ENCODE results near the gene GALNT15. TPM values are rescaled to one million over a fixed set of nuclear protein-coding genes. Genes with fewer than 3 reads are reported as not detected.

The GALNT15 gene
- total RNA-seq, 2 experiments from 2014 or later, result not detected

- CTCF ChIA-PET, result no interaction called here
- intact Hi-C loops (cut with micrococcal nuclease), result no loop called here
- Mint-ChIP-seq H3K27me3 (no peaks in the 10 kb centered on the region), H3K4me3 (no peak overlapping the region), H3K9me3 (peaks cover 11% of the 10 kb centered on the region), H3K36me3 (ENCODE audit: low read depth) (peaks cover 2% of the 10 kb centered on the region), H3K27ac (no peak overlapping the region), H3K4me1 (ENCODE audit: low read depth) (no peaks in the 10 kb centered on the region)
- ATAC-seq (no peak), DNase-seq (no peak)
- TF ChIP-seq, protein P1, sequence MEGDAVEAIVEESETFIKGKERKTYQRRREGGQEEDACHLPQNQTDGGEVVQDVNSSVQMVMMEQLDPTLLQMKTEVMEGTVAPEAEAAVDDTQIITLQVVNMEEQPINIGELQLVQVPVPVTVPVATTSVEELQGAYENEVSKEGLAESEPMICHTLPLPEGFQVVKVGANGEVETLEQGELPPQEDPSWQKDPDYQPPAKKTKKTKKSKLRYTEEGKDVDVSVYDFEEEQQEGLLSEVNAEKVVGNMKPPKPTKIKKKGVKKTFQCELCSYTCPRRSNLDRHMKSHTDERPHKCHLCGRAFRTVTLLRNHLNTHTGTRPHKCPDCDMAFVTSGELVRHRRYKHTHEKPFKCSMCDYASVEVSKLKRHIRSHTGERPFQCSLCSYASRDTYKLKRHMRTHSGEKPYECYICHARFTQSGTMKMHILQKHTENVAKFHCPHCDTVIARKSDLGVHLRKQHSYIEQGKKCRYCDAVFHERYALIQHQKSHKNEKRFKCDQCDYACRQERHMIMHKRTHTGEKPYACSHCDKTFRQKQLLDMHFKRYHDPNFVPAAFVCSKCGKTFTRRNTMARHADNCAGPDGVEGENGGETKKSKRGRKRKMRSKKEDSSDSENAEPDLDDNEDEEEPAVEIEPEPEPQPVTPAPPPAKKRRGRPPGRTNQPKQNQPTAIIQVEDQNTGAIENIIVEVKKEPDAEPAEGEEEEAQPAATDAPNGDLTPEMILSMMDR (IDR thresholded peaks at IDR 0.05), result no peak
- POLR2A ChIA-PET, result no interaction called here
Observed at GRCh38 chr3:16140116-16140893, 34.2 kb upstream of the GALNT15 start.

DNA sequence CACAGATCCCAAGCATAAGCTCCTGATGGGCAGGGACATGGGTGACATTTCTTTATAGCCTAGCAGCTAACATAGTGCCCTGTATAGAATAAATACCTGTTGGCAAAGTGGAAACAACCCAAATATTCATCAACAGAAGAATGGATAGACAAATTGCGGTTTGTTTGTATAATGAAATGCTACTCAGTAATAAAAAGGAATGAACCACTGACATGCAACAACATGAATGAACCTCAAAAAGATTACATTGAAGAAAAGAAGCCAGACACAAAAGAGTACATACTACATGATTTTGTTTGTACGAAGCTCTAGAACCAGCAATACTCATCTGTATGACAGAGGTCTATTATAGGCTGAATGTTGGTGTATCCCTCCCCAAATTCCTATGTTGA is 33.6 kb upstream of the GALNT15 start:
- ChIA-PET CTCF (no interaction called here), POLR2A (no interaction called here)
- Mint-ChIP-seq H3K36me3 (ENCODE audit: low read depth) (peaks cover 2% of the 10 kb centered on the region), H3K27me3 (peaks cover 1% of the 10 kb centered on the region), H3K9me3 (peaks cover 11% of the 10 kb centered on the region), H3K4me1 (ENCODE audit: low read depth) (no peaks in the 10 kb centered on the region), H3K4me3 (no peak overlapping the region), H3K27ac (no peak overlapping the region)
- DNase-seq (no peak), ATAC-seq (no peak)
- intact Hi-C loops (cut with micrococcal nuclease), result no loop called here
- TF ChIP-seq, protein P1 (IDR thresholded peaks at IDR 0.05), result no peak

- Mint-ChIP-seq H3K9me3 (peaks cover 11% of the 10 kb centered on the region), H3K27ac (no peak overlapping the region), H3K4me1 (ENCODE audit: low read depth) (no peaks in the 10 kb centered on the region), H3K36me3 (ENCODE audit: low read depth) (no peaks in the 10 kb centered on the region), H3K4me3 (no peak overlapping the region), H3K27me3 (peaks cover 1% of the 10 kb centered on the region)
- DNase-seq, result no peak
- ChIA-PET CTCF (no interaction called here), POLR2A (interaction anchor here (0.6 kb wide), 1 partner anchor 178 kb away, joined by 3 read pairs; no protein-coding TSS in a partner anchor)
- intact Hi-C loops (cut with micrococcal nuclease), result no loop called here
- ATAC-seq, result no peak
- TF ChIP-seq, protein P1 (IDR thresholded peaks at IDR 0.05), result no peak
Observed at GRCh38 chr3:16142350-16143025, 32.0 kb upstream of the GALNT15 start.

DNA sequence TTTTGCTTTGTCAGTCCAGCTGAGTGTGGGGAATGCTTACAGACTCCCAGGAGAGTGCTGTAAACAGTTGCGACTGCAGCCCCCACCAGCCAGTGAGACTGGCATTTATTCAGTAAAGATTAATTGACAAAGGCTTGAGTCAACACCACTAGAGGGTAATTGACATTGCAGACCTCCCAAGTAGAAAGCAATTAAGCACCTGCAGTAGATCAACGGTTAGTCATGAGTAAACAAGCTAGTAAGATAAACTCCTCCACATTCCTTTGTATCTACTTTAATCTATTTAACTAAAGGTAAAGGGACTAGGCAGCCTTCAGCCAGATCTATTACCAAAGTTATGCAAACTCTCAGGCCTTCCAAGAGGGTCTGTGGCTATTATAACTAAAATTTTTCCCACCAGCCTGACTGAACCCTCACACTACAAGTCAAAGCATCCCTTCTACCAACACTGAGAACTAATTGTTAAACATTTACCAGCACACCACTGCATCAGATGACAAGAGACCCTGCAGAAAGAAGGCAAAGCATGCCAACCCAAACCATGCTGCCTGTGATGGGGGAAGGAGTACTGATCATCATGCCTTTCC is 30.5 kb upstream of the GALNT15 start:
- ChIA-PET CTCF (interaction anchor here (1.4 kb wide), 1 partner anchor 34 kb away, joined by 3 read pairs; no protein-coding TSS in a partner anchor), POLR2A (no interaction called here)
- no peak for DNase-seq

More for the DNA sequence above, 30.5 kb upstream of the GALNT15 start:
- no peaks in the 10 kb centered on the region for H3K4me1 Mint-ChIP-seq (ENCODE audit: low read depth)
- H3K36me3 Mint-ChIP-seq (ENCODE audit: low read depth), result no peaks in the 10 kb centered on the region
- TF ChIP-seq, protein P1 (IDR thresholded peaks at IDR 0.05), result no peak
- intact Hi-C loops (cut with micrococcal nuclease), result no loop called here
- no peak for ATAC-seq
- H3K27ac Mint-ChIP-seq, result no peak overlapping the region
- peaks cover 1% of the 10 kb centered on the region for H3K27me3 Mint-ChIP-seq
- H3K9me3 Mint-ChIP-seq, result peaks cover 11% of the 10 kb centered on the region
- no peak overlapping the region for H3K4me3 Mint-ChIP-seq
